ENCODE data around the gene SLITRK1. TPM values are rescaled to one million over a fixed set of nuclear protein-coding genes. Genes with fewer than 3 reads are reported as not detected.

The SLITRK1 gene
- total RNA-seq, result 0.10 TPM

- peak; percentile 88 for DNase-seq
These were observed at the start of gene SLITRK1 for GRCh38 chr13:83881917-83882605. Gene SLITRK1 (minus strand): TSS chr13:83882474. CDS start chr13:83881507, 967 bp downstream.

- DNase-seq, result peak; percentile 1
These were observed 46.9 kb upstream of the SLITRK1 start for GRCh38 chr13:83929157-83929556.

- no peak for DNase-seq
These were observed 37.5 kb upstream of the SLITRK1 start for GRCh38 chr13:83919775-83920174.

- no peak for DNase-seq
These were observed 32.1 kb upstream of the SLITRK1 start for GRCh38 chr13:83914368-83914767.

- no peak for DNase-seq
These were observed 25.1 kb upstream of the SLITRK1 start for GRCh38 chr13:83907196-83907989.

- DNase-seq, result no peak
These were observed 24.1 kb upstream of the SLITRK1 start for GRCh38 chr13:83906240-83906820.

- no peak for DNase-seq
These were observed 23.4 kb upstream of the SLITRK1 start for GRCh38 chr13:83905641-83906040.

GRCh38 chr13:83895994-83896580, 13.8 kb upstream of the SLITRK1 start:
- DNase-seq, result no peak

GRCh38 chr13:83890358-83890757, 8.1 kb upstream of the SLITRK1 start:
- DNase-seq, result no peak

- DNase-seq, result no peak
These were observed 1.9 kb upstream of the SLITRK1 start for GRCh38 chr13:83884141-83884540.

GRCh38 chr13:83883061-83883523, 818 bp upstream of the SLITRK1 start:
- peak; percentile 1 for DNase-seq

GRCh38 chr13:83882606-83882959, 309 bp upstream of the SLITRK1 start:
- no peak for DNase-seq

- peak; percentile 1 for DNase-seq
These were observed 1.1 kb downstream of the SLITRK1 start for GRCh38 chr13:83881140-83881684.

- DNase-seq, result peak; percentile 0
These were observed 1.8 kb downstream of the SLITRK1 start for GRCh38 chr13:83880275-83881139.

GRCh38 chr13:83879431-83880171, 2.7 kb downstream of the SLITRK1 start:
- DNase-seq, result peak; percentile 9

GRCh38 chr13:83878691-83879430, 3.4 kb downstream of the SLITRK1 start:
- DNase-seq, result peak; percentile 3

GRCh38 chr13:83877651-83878355, 4.5 kb downstream of the SLITRK1 start:
- DNase-seq, result no peak

- DNase-seq, result no peak
These were observed 5.7 kb downstream of the SLITRK1 start for GRCh38 chr13:83876546-83876945.

- DNase-seq, result no peak
These were observed 14.6 kb downstream of the SLITRK1 start for GRCh38 chr13:83867708-83868107.
